Activated naive CD4-positive, alpha-beta T cell treated with anti-CD3 and anti-CD28 coated beads, Interleukin-2, amount 50 U/mL, for 24 hours (primary cell): Measurements from ENCODE around the gene USP9Y.

Experiments used
- H3K27ac Mint-ChIP-seq: one replicate; pipeline ENCODE4 v1.8.0; 2021; ENCODE audit warnings: mild to moderate bottlenecking, mixed read lengths
- H3K27me3 Mint-ChIP-seq: one replicate; pipeline ENCODE4 v1.8.0; 2021; ENCODE audit warnings: mixed read lengths
- H3K36me3 Mint-ChIP-seq: one replicate; pipeline ENCODE4 v1.8.0; 2021; ENCODE audit warnings: mixed read lengths
- H3K4me1 Mint-ChIP-seq: one replicate; pipeline ENCODE4 v1.8.0; 2021; ENCODE audit warnings: mixed read lengths
- H3K4me3 Mint-ChIP-seq: one replicate; pipeline ENCODE4 v1.8.0; 2021; ENCODE audit warnings: mild to moderate bottlenecking, mixed read lengths
- H3K9me3 Mint-ChIP-seq: one replicate; pipeline ENCODE4 v1.8.0; 2021; ENCODE audit warnings: mixed read lengths

USP9Y gene

DNA sequence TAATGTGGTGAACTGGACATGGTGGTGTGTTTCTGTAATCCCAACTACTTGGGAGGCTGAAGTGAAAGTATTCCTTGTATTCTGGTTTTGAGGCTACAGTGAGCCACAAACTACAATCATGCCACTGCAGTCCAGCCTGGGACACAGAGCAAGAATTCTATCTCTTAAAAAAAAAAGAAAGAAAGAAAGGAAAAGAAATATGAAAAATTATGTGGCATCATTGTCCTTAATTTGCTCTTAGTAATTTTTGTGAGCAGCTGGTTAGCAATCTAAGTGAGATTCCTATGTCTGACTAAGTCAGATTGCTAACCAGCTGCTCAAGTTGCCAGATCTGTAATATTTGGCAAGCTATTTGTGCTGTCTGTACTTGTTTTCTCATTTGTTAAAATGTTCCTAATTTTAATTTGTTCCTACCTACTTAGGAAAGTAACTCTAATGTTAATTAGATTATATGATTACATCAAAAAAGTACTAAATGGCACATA, 154.8 kb downstream of the USP9Y start:
- Mint-ChIP-seq H3K4me3 (no peak overlapping the region), H3K36me3 (peaks cover 4% of the 10 kb centered on the region)

DNA sequence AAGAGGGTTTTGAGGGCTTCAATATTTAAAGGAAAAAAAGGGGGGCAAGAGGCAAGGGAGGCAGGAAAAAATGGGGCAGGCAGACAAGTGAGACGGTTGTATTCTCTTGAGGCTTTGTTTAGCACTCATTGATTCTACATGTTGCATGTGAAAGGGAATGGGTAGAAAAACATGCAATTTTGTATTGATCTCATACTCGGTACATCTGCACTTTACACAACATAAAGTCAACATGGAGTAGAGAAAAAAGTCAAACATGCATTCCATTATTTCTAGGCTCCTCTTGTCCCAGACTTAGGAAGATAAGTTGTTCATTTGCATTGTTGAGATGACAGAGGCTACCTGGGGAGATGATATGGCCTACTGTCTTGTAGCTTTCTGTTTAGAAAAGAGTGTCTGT, 166.9 kb downstream of the USP9Y start:
- no peak overlapping the region for H3K27ac Mint-ChIP-seq
- peaks cover 1% of the 10 kb centered on the region for H3K36me3 Mint-ChIP-seq
- no peaks in the 10 kb centered on the region for H3K9me3 Mint-ChIP-seq
- no peak overlapping the region for H3K4me3 Mint-ChIP-seq
- H3K4me1 Mint-ChIP-seq = no peaks in the 10 kb centered on the region
- H3K27me3 Mint-ChIP-seq = no peaks in the 10 kb centered on the region

More for the DNA sequence above, 154.8 kb downstream of the USP9Y start:
- no peaks in the 10 kb centered on the region for H3K4me1 Mint-ChIP-seq
- H3K27ac Mint-ChIP-seq = no peak overlapping the region
- no peaks in the 10 kb centered on the region for H3K27me3 Mint-ChIP-seq
- H3K9me3 Mint-ChIP-seq = no peaks in the 10 kb centered on the region

DNA sequence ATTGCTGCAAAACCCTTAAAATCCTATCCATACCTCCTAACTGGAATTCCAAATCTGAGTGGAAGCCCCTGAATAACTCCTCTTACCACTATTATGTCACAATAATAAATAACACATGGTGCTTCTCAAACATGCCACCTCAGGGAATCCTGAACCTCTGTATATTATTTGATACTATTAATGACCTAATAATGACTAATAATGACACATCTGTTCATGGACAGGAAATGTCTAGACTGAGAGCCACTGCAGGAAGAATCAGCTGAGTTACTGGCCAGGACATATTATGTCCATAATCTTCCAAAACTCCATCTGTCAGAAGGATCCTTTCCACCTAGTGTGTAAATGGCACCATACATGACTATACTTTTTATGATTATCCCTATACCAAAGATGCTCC, 195.9 kb downstream of the USP9Y start:
- Mint-ChIP-seq H3K27me3 (no peaks in the 10 kb centered on the region), H3K4me3 (no peak overlapping the region), H3K27ac (no peak overlapping the region), H3K4me1 (no peaks in the 10 kb centered on the region), H3K36me3 (no peaks in the 10 kb centered on the region), H3K9me3 (no peaks in the 10 kb centered on the region)

DNA sequence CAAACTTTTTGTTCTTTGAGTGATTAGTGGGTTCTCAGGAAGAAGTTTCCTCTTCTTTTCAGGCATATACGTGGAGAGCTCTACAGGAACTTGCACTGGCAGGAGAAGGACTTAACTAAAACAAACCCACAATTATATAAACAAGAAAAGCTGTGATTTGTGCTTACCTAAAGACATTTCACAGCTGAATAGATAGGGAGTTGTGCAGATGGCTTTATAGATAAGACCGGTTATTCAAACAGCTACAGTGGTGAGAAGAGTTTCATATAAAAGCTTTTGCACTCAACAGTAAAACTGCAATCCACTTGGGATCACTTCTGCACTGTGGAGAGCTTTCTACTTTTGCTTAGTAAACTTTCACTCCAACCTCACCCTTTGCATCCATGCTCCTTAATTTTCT, 197.6 kb downstream of the USP9Y start:
- H3K27me3 Mint-ChIP-seq = no peaks in the 10 kb centered on the region
- no peak overlapping the region for H3K27ac Mint-ChIP-seq
- no peaks in the 10 kb centered on the region for H3K9me3 Mint-ChIP-seq
- no peaks in the 10 kb centered on the region for H3K36me3 Mint-ChIP-seq
- H3K4me3 Mint-ChIP-seq = no peak overlapping the region
- H3K4me1 Mint-ChIP-seq = no peaks in the 10 kb centered on the region

DNA sequence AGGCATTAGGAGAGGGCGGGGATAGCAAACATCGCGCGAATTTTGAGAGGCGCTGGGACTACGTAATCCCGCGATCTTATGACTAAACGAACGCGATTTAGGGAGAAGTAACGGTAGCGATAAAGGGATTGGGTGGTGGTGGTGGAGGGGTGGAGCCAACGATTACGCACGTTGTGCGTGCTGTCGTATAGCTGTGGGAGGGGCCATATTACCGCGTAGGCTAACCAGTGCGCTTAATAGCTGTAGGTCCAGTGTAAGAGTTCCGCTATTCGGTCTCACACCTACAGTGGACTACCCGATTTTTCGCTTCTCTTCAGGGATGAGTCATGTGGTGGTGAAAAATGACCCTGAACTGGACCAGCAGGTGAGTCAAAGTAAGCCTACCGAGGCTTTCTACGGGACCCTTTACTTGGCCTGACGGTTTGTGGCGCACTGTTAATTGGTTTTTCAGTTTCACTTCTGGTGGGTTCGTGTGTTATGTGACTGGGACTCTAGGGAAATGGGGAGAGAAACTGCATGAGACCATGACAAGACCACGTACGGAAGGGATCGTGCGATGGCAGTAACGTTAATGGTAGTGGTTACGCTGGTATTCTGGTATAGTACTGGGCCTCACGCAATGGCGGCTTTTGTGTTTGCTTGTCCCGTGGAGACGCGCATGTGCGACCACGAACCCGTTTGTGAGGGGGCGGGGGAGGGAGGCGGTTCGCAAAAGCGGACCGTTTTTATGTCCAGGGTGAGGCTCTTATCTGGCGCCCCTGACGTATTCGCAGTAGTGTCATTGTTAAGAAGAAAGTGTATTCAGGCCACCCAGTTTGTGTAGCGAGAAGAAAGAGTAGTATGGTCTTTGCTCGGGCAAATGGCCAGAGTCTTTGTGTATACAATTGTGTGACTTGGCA, 203.8 kb downstream of the USP9Y start, which contains the start of gene DDX3Y:
Gene DDX3Y, plus strand, starts transcription at position 251 of the 899 bp plus-strand sequence. Its CDS starts 69 bp downstream, at position 320.
- no peaks in the 10 kb centered on the region for H3K9me3 Mint-ChIP-seq
- H3K36me3 Mint-ChIP-seq = peaks cover 4% of the 10 kb centered on the region
- H3K27ac Mint-ChIP-seq = peak within 1 kb of the TSS; percentile 99
- H3K4me3 Mint-ChIP-seq = peak within 1 kb of the TSS; percentile 99
- H3K27me3 Mint-ChIP-seq = no peaks in the 10 kb centered on the region
- peaks cover 21% of the 10 kb centered on the region for H3K4me1 Mint-ChIP-seq

DNA sequence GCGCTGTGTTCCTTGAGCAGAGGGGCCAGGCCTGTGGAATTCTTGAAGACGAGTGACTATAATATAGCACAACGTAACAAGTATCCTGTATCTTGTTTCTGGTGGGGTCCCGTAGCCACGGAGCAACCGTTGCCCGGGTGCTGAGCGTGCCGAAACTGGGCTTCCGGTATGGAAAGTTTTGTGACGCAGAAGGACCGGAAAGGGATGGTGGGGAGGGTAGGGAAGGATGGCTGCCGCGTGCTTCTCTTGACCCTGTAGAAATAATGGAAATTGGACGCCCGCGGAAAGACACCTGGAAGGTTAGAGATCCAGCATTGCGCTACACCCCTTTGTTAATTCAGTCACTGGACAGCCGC, 204.5 kb downstream of the USP9Y start:
- Mint-ChIP-seq H3K4me1 (peaks cover 27% of the 10 kb centered on the region), H3K9me3 (no peaks in the 10 kb centered on the region), H3K27ac (peak overlapping the region; percentile 99), H3K36me3 (peaks cover 9% of the 10 kb centered on the region), H3K27me3 (no peaks in the 10 kb centered on the region), H3K4me3 (peak overlapping the region; percentile 99)

DNA sequence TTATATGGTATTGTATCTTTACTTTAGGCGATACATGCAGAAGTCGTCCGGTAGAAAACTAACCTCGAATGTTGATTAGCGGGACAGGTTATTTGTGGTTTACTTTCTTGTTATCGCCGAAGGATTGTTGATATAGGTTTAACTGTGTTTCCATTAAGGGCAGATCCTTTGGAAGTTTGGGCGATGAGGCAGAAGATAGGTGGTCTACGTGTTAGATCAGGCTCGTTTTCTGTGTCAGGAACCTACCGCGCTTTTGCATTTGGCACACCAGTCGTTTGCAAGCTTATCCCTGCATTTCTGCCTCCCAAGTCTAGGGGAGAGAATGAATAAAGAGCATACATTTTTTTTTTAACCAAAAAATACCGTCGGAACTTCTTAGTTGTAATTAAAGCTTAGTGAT, 204.9 kb downstream of the USP9Y start:
- Mint-ChIP-seq H3K4me1 (peaks cover 29% of the 10 kb centered on the region), H3K27me3 (no peaks in the 10 kb centered on the region), H3K36me3 (peaks cover 9% of the 10 kb centered on the region), H3K9me3 (no peaks in the 10 kb centered on the region), H3K27ac (peak overlapping the region; percentile 99), H3K4me3 (peak overlapping the region; percentile 99)
